Measurements from ENCODE around the gene TUBA3D. TPM values are rescaled to one million over a fixed set of nuclear protein-coding genes. Genes with fewer than 3 reads are reported as not detected.

Gene TUBA3D
- total and polyA plus RNA-seq, 2 of the 13 experiments (the other 11 are each of a cell fraction or from before 2014, with no cell fraction given), result not detected

DNA sequence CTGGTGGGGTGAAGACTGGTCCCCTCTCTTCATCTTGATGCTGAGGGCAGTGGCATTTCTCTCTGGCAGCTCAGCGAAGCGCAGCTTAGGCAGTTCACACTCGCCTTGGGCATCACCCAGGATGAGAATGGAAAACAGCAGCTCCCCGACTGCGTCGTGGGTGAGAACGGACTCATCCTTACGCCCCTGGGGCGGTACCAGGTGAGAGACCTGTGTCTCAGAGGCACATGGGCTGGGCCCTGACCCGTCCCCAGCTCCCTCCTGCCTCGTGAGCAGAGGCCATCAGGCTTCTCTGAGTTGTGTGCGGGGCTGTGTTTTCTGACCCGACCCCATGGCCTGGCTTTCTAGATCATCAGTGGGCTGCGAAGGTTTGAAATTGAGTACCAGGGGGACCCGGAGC lies 43.5 kb downstream of the TUBA3D start:
- Histone ChIP-seq H3K4me3 (replicated peaks in 1 of 3; ENCODE audit: insufficient read depth in 1 of 3, low read depth in 2 of 3, low read length in 3 of 3) (no peak overlapping the region), H3K9me3 (ENCODE audit: low read length) (no peaks in the 10 kb centered on the region), H3K4me1 (ENCODE audit: insufficient read depth, low read length) (peaks cover 11% of the 10 kb centered on the region), H3K36me3 (replicated peaks in 1 of 2; ENCODE audit: control insufficient read depth in 1 of 2, insufficient read depth in 2 of 2, low read length in 2 of 2) (peaks cover 21 to 24% of the 10 kb centered on the region in 2 experiments; a peak in 4 of 5 replicates), H3K79me2 (ENCODE audit: insufficient read depth, low read length) (no peaks in the 10 kb centered on the region), H3K9ac (ENCODE audit: insufficient read depth, low read depth, low read length) (no peak overlapping the region), H2AFZ (ENCODE audit: low read length) (no peak overlapping the region), H3K27me3 (ENCODE audit: control insufficient read depth in 1 of 2, insufficient read depth in 2 of 2, low read length in 2 of 2) (no peaks in the 10 kb centered on the region), H3K27ac (ENCODE audit: extremely low read length, insufficient read depth, low read length) (no peak overlapping the region), H3K4me2 (ENCODE audit: low read depth, low read length) (no peak overlapping the region), H4K20me1 (ENCODE audit: insufficient read depth, low read length) (no peaks in the 10 kb centered on the region)
- WGBS (ENCODE audit: low lambda C conversion rate), result over 99% methylated on average over 13 of the region's 15 CpGs
- no TSS peak for BruUV-seq (replicated peaks)
- POLR2A ChIA-PET, result interaction anchor here (1.1 kb wide), 1 partner anchor 27 kb away, joined by 3 read pairs; no protein-coding TSS in a partner anchor
- ATAC-seq (no peak), DNase-seq (ENCODE audit: low spot score) (no peak), FAIRE-seq (no peak)
- intact Hi-C loops (cut with micrococcal nuclease; ENCODE audit: unreplicated experiment), result no loop called here
- CTCF ChIA-PET (ENCODE audit: low intra/inter-chr PET ratio, low total read pairs), result no interaction called here
- in situ Hi-C loops (cut with HindIII; ENCODE audit: extremely low pct_ligation_motif_present, low pct_unique_long_range_greater_than_20kb), result no loop called here
- no peak for TF ChIP-seq ZNF776 (CRISPR knock-in tag; IDR thresholded peaks at IDR 0.05)
- no peak for TF ChIP-seq HNF1A (IDR thresholded peaks at IDR 0.05; ENCODE audit: low read depth)
- no peak for TF ChIP-seq HNF1A (CRISPR knock-in tag; IDR thresholded peaks at IDR 0.05; ENCODE audit: borderline replicate concordance)
- TF ChIP-seq SP5 (CRISPR knock-in tag; IDR thresholded peaks at IDR 0.05; ENCODE audit: borderline replicate concordance, low read depth), result no peak
- no peak for TF ChIP-seq HNRNPLL (IDR thresholded peaks at IDR 0.05; ENCODE audit: low read depth, low read length, poor library complexity, severe bottlenecking)
- TF ChIP-seq ATF7-NPFF (CRISPR knock-in tag; IDR thresholded peaks at IDR 0.05; ENCODE audit: low read depth), result no peak
- TF ChIP-seq ZFP36L1 (CRISPR knock-in tag; IDR thresholded peaks at IDR 0.05), result no peak
- TF ChIP-seq HDAC1 (CRISPR knock-in tag; IDR thresholded peaks at IDR 0.05), result no peak
- no peak for TF ChIP-seq ATF2 (CRISPR knock-in tag; IDR thresholded peaks at IDR 0.05)
- TF ChIP-seq, protein P1, sequence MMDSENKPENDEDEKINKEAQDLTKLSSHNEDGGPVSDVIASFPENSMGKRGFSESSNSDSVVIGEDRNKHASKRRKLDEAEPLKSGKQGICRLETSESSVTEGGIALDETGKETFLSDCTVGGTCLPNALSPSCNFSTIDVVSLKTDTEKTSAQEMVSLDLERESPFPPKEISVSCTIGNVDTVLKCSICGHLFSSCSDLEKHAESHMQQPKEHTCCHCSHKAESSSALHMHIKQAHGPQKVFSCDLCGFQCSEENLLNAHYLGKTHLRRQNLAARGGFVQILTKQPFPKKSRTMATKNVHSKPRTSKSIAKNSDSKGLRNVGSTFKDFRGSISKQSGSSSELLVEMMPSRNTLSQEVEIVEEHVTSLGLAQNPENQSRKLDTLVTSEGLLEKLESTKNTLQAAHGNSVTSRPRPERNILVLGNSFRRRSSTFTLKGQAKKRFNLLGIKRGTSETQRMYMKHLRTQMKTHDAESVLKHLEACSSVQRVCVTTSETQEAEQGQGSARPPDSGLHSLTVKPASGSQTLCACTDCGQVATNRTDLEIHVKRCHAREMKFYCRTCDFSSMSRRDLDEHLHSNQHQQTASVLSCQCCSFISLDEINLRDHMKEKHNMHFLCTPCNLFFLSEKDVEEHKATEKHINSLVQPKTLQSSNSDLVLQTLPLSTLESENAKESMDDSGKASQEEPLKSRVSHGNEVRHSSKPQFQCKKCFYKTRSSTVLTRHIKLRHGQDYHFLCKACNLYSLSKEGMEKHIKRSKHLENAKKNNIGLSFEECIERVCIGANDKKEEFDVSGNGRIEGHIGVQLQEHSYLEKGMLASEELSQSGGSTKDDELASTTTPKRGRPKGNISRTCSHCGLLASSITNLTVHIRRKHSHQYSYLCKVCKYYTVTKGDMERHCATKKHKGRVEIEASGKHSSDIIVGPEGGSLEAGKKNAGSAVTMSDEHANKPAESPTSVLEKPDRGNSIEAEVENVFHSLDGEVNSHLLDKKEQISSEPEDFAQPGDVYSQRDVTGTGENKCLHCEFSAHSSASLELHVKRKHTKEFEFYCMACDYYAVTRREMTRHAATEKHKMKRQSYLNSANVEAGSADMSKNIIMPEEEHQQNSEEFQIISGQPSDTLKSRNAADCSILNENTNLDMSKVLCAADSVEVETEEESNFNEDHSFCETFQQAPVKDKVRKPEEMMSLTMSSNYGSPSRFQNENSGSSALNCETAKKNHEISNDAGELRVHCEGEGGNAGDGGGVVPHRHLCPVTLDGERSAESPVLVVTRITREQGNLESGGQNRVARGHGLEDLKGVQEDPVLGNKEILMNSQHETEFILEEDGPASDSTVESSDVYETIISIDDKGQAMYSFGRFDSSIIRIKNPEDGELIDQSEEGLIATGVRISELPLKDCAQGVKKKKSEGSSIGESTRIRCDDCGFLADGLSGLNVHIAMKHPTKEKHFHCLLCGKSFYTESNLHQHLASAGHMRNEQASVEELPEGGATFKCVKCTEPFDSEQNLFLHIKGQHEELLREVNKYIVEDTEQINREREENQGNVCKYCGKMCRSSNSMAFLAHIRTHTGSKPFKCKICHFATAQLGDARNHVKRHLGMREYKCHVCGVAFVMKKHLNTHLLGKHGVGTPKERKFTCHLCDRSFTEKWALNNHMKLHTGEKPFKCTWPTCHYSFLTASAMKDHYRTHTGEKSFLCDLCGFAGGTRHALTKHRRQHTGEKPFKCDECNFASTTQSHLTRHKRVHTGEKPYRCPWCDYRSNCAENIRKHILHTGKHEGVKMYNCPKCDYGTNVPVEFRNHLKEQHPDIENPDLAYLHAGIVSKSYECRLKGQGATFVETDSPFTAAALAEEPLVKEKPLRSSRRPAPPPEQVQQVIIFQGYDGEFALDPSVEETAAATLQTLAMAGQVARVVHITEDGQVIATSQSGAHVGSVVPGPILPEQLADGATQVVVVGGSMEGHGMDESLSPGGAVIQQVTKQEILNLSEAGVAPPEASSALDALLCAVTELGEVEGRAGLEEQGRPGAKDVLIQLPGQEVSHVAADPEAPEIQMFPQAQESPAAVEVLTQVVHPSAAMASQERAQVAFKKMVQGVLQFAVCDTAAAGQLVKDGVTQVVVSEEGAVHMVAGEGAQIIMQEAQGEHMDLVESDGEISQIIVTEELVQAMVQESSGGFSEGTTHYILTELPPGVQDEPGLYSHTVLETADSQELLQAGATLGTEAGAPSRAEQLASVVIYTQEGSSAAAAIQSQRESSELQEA (CRISPR knock-in tag; IDR thresholded peaks at IDR 0.05; ENCODE audit: not compliant biosample characterization), result no peak
- TF ChIP-seq ERF (CRISPR knock-in tag; IDR thresholded peaks at IDR 0.05), result no peak
- no peak for TF ChIP-seq POGZ (CRISPR knock-in tag; IDR thresholded peaks at IDR 0.05)

Data from HepG2 (cell line).